HL-60/S4 (cell line): Measurements from ENCODE around the gene HELZ2.
"Not testable (repeated sequence)": the region's sequence is repeated elsewhere in the genome, so short reads cannot be mapped to it uniquely, and the experiment has no call there.

Source experiments
- in situ Hi-C: fragments of 300-500 bp; cut with MboI; formaldehyde crosslinking; loops from 2 replicates; pipeline ENCODE4 v1.14.3; 2022; ENCODE audit warnings: low sequenced_read_pairs

Gene HELZ2

GRCh38 chr20:63566395-63567135, 7.5 kb downstream of the HELZ2 start:
- in situ Hi-C loops: no loop called here

GRCh38 chr20:63565699-63566335, 8.2 kb downstream of the HELZ2 start:
- in situ Hi-C loops: no loop called here

- in situ Hi-C loops: no loop called here
Measured at GRCh38 chr20:63565021-63565698, 8.9 kb downstream of the HELZ2 start.

- in situ Hi-C loops: no loop called here
Measured at GRCh38 chr20:63564036-63564810, 9.8 kb downstream of the HELZ2 start.

- in situ Hi-C loops: no loop called here
Measured at GRCh38 chr20:63563225-63563935, 10.7 kb downstream of the HELZ2 start.

GRCh38 chr20:63562461-63563224, 11.4 kb downstream of the HELZ2 start:
- in situ Hi-C loops: no loop called here

GRCh38 chr20:63561624-63562396, 12.2 kb downstream of the HELZ2 start:
- in situ Hi-C loops: no loop called here

GRCh38 chr20:63560856-63561609, 13.0 kb downstream of the HELZ2 start:
- in situ Hi-C loops: no loop called here

- in situ Hi-C loops: no loop called here
Measured at GRCh38 chr20:63560333-63560805, 13.7 kb downstream of the HELZ2 start.

- in situ Hi-C loops: not testable (repeated sequence)
Measured at GRCh38 chr20:63559485-63560332, 14.3 kb downstream of the HELZ2 start.

GRCh38 chr20:63558804-63559484, 15.1 kb downstream of the HELZ2 start:
- in situ Hi-C loops: no loop called here

- in situ Hi-C loops: no loop called here
Measured at GRCh38 chr20:63557481-63557891, 16.6 kb downstream of the HELZ2 start.

GRCh38 chr20:63556873-63557478, 17.1 kb downstream of the HELZ2 start:
- in situ Hi-C loops: no loop called here

GRCh38 chr20:63555661-63556381, 18.2 kb downstream of the HELZ2 start:
- in situ Hi-C loops: no loop called here

GRCh38 chr20:63554361-63555278, 19.4 kb downstream of the HELZ2 start:
- in situ Hi-C loops: no loop called here
